Activated CD4-positive, alpha-beta memory T cell treated with anti-CD3 and anti-CD28 coated beads for 36 hours (primary cell): ENCODE results near the gene SMPX. TPM values are rescaled to one million over a fixed set of nuclear protein-coding genes. Genes with fewer than 3 reads are reported as not detected.
A peak's percentile ranks its signal among the peaks of the same experiment; 100 is the strongest.

Experiments
- CTCF ChIA-PET: fragments of 350-600 bp; sonication (Branson Sonifier 250); formaldehyde crosslinking; loops from one replicate; lab custom pipeline; 2021; ENCODE audit warnings: antibody characterized with exemption, inconsistent platforms; lab: Charles Lee
- POLR2A ChIA-PET: fragments of 350-600 bp; sonication (Branson Sonifier 250); formaldehyde crosslinking; loops from one replicate; lab custom pipeline; 2021; ENCODE audit warnings: antibody characterized with exemption; lab: Charles Lee
- DNase-seq: peaks from one replicate; pipeline ENCODE4 v3.0.0-alpha.2; 2020
- H3K27ac Mint-ChIP-seq: one replicate; pipeline ENCODE4 v1.8.0; 2021; ENCODE audit warnings: mixed read lengths
- H3K27me3 Mint-ChIP-seq: one replicate; pipeline ENCODE4 v1.8.0; 2021; ENCODE audit warnings: mixed read lengths
- H3K36me3 Mint-ChIP-seq: one replicate; pipeline ENCODE4 v1.8.0; 2021; ENCODE audit warnings: mixed read lengths
- H3K4me1 Mint-ChIP-seq: one replicate; pipeline ENCODE4 v1.8.0; 2021; ENCODE audit warnings: low read depth, mixed read lengths
- H3K4me3 Mint-ChIP-seq: one replicate; pipeline ENCODE4 v1.8.0; 2021; ENCODE audit warnings: mild to moderate bottlenecking, mixed read lengths
- H3K9me3 Mint-ChIP-seq: one replicate; pipeline ENCODE4 v1.8.0; 2021; ENCODE audit warnings: mixed read lengths
- intact Hi-C: fragments of 100-400 bp; cut with micrococcal nuclease; formaldehyde crosslinking; loops from one replicate; pipeline ENCODE4 v1.15.1; 2023
- total RNA-seq, 2 experiments: library from RNA; stranded (reverse); gene quantifications; one replicate each; pipeline ENCODE4 v1.2.3, GENCODE V29; 2021

SMPX gene
- total RNA-seq, 2 experiments from 2014 or later, result not detected

DNA sequence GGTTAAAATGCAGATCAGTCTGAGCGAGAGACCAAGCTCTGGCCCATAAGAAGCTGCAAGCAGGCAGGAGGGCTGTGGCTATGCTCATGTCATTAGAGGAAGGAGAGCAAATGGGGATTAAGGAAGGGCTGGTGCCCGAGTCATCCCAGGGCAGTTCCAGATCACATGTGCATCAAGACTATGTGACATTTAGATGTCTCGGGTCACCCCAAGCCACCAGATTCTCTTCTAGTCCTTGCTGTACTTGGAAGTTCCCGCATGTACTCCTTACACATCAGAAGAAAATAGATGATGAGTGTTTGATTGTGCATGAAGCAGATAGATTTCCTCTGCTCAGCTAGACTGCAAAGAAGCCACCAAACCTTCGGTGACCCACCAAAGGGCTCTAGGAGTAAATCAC, 57.6 kb downstream of the SMPX start:
- intact Hi-C loops, result no loop called here
- CTCF ChIA-PET, result no interaction called here

GRCh38 chrX:21699136-21699535, 58.8 kb downstream of the SMPX start:
- no peak for DNase-seq
- intact Hi-C loops, result no loop called here
- POLR2A ChIA-PET, result no interaction called here
- Mint-ChIP-seq H3K4me1 (no peaks in the 10 kb centered on the region), H3K27ac (no peak overlapping the region), H3K9me3 (no peaks in the 10 kb centered on the region), H3K4me3 (no peak overlapping the region), H3K36me3 (no peaks in the 10 kb centered on the region), H3K27me3 (no peaks in the 10 kb centered on the region)
- CTCF ChIA-PET, result no interaction called here

More for the DNA sequence above, 57.6 kb downstream of the SMPX start:
- POLR2A ChIA-PET, result no interaction called here
- H3K4me1 Mint-ChIP-seq, result no peaks in the 10 kb centered on the region
- no peak overlapping the region for H3K27ac Mint-ChIP-seq
- no peak for DNase-seq
- H3K4me3 Mint-ChIP-seq, result no peak overlapping the region
- H3K36me3 Mint-ChIP-seq, result no peaks in the 10 kb centered on the region
- H3K9me3 Mint-ChIP-seq, result no peaks in the 10 kb centered on the region
- no peaks in the 10 kb centered on the region for H3K27me3 Mint-ChIP-seq

DNA sequence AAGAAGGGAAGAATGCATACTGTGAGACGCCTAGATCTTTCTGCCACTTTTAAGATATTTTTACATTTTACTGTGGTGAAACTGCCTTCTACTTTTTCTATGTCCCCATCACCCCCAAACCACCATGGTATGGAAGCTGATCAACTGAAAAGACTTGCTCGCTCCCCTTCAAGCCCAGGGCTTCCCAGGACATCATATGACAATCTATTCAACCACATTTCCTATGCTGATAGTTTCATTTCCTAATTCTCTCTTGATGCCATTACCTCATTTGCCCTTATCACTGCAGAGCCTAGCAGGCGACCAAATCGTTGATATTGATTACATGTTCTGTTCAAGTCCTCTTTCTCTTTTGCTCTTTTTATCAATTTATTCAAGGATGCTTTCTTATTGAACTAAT, 59.6 kb downstream of the SMPX start:
- POLR2A ChIA-PET, result no interaction called here
- DNase-seq, result no peak
- H3K27me3 Mint-ChIP-seq, result no peaks in the 10 kb centered on the region
- CTCF ChIA-PET, result no interaction called here
- H3K4me3 Mint-ChIP-seq, result no peak overlapping the region
- no peaks in the 10 kb centered on the region for H3K4me1 Mint-ChIP-seq
- no peaks in the 10 kb centered on the region for H3K36me3 Mint-ChIP-seq
- intact Hi-C loops, result no loop called here
- H3K9me3 Mint-ChIP-seq, result no peaks in the 10 kb centered on the region
- no peak overlapping the region for H3K27ac Mint-ChIP-seq

- Mint-ChIP-seq H3K27ac (peak overlapping the region; percentile 2), H3K36me3 (no peaks in the 10 kb centered on the region), H3K27me3 (no peaks in the 10 kb centered on the region), H3K9me3 (no peaks in the 10 kb centered on the region), H3K4me3 (no peak overlapping the region), H3K4me1 (no peaks in the 10 kb centered on the region)
- intact Hi-C loops, result no loop called here
- ChIA-PET CTCF (no interaction called here), POLR2A (no interaction called here)
- DNase-seq, result peak; percentile 8
These were observed 66.4 kb downstream of the SMPX start for GRCh38 chrX:21691512-21692018.

- POLR2A ChIA-PET, result no interaction called here
- Mint-ChIP-seq H3K27ac (no peak overlapping the region), H3K9me3 (no peaks in the 10 kb centered on the region), H3K4me3 (no peak overlapping the region), H3K4me1 (no peaks in the 10 kb centered on the region), H3K27me3 (no peaks in the 10 kb centered on the region), H3K36me3 (no peaks in the 10 kb centered on the region)
- intact Hi-C loops, result no loop called here
- no peak for DNase-seq
- CTCF ChIA-PET, result no interaction called here
These were observed 74.0 kb downstream of the SMPX start for GRCh38 chrX:21683941-21684340.

GRCh38 chrX:21678048-21678612, 79.8 kb downstream of the SMPX start:
- H3K9me3 Mint-ChIP-seq, result no peaks in the 10 kb centered on the region
- no peak for DNase-seq
- no peaks in the 10 kb centered on the region for H3K4me1 Mint-ChIP-seq
- CTCF ChIA-PET, result no interaction called here
- intact Hi-C loops, result no loop called here
- H3K4me3 Mint-ChIP-seq, result no peak overlapping the region
- H3K27me3 Mint-ChIP-seq, result no peaks in the 10 kb centered on the region
- no peaks in the 10 kb centered on the region for H3K36me3 Mint-ChIP-seq
- no peak overlapping the region for H3K27ac Mint-ChIP-seq
- POLR2A ChIA-PET, result no interaction called here

DNA sequence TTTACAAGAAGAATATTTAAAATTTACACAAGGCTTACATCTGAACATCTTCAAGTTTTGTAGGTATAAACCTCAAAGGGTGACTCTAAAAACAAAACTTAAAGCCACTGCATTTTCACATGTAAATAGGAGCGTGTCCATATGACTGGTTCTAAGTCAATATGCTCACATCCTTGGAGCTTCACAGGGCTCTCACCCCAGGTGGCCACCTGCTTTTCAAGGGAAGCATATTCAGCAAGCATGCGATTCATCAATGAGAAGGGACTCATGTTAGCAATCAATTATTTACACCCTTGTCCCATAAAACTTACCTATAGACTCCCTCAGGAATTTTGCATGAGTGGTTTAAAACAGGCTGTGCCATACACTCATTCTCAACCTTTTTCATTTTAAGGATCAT, 82.0 kb downstream of the SMPX start:
- ChIA-PET POLR2A (no interaction called here), CTCF (no interaction called here)
- Mint-ChIP-seq H3K27ac (no peak overlapping the region), H3K27me3 (peaks cover 2% of the 10 kb centered on the region), H3K4me3 (no peak overlapping the region), H3K36me3 (no peaks in the 10 kb centered on the region), H3K4me1 (no peaks in the 10 kb centered on the region), H3K9me3 (no peaks in the 10 kb centered on the region)
- DNase-seq, result no peak
- intact Hi-C loops, result no loop called here

DNA sequence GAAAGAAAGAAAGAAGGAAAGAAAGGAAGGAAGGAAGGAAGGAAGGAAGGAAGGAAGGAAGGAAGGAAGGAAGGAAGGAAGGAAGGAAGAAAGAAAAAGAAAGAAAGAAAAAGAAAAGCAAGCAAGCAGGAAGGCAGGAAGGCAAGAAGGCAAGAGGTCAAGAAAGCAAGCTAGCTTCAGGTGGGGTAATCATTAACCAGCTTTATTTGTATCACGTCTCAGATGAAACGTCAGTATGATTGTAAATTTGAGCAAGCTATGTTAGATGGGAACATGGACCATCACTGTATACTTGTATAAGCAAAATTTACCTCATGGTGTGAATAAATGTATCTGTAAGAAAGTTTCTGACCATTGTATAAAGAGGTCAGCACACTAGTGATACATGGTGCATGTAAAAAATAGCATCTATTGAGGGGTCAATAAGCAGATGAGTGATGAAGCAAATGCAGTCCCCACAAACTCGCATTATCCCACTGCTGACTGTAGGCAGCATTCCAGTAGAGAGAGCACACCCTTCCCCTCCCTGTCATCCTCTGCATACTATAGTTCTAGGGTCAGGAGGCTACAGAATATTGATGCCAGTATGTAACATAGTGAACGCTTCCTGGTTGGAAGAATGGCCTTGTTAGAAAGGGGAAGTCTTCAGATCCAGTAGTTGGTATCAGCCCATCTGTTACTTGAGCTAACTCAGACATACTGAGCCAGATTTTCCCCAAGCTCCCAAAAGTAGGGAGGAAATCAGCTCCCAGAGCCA, 83.3 kb downstream of the SMPX start:
- ChIA-PET CTCF (no interaction called here), POLR2A (no interaction called here)
- intact Hi-C loops, result no loop called here
- Mint-ChIP-seq H3K9me3 (no peaks in the 10 kb centered on the region), H3K27ac (no peak overlapping the region), H3K4me3 (no peak overlapping the region), H3K27me3 (peaks cover 2% of the 10 kb centered on the region), H3K36me3 (no peaks in the 10 kb centered on the region), H3K4me1 (no peaks in the 10 kb centered on the region)
- DNase-seq, result no peak

DNA sequence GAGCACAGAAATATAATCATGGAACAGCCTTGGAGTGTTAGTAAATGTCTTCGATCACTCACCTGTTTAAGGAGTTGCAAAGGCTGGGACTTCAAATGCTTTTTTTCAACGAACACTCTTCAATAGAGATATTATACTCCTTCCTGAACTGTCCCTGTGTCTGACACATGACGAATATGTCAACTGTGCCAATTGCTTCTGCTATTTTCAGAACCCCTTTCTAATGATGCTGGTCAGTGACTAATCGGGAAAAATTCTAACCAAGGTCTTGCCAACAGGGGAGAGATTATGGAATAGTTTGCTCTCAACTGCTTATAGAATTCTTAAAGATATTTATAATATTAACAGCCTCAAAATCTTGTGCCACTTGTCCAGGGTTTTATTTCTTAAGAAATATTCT, 91.2 kb downstream of the SMPX start:
- CTCF ChIA-PET, result no interaction called here
- Mint-ChIP-seq H3K27ac (no peak overlapping the region), H3K4me1 (no peaks in the 10 kb centered on the region), H3K9me3 (no peaks in the 10 kb centered on the region), H3K27me3 (no peaks in the 10 kb centered on the region), H3K4me3 (no peak overlapping the region), H3K36me3 (no peaks in the 10 kb centered on the region)
- intact Hi-C loops, result no loop called here
- DNase-seq, result no peak
- POLR2A ChIA-PET, result no interaction called here

DNA sequence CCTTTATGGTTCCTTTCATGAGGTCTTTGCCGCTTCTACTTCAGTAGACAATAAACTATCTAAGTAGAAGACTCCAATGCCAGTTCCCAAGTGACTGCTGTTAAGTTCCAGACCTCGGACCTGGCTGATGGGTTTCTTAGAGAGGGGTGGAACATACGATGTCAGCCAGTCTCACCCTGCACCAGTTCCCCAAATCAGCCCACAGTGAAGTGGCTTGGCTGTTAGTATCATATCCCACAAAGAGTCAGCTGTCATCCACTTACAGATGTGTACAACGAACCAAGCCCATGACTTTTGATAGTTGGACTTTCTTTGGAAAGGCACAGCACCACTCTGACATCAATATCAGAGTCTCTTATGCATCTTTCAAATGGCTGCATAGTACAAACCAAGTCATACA, 91.7 kb downstream of the SMPX start:
- H3K4me3 Mint-ChIP-seq, result no peak overlapping the region
- intact Hi-C loops, result no loop called here
- ChIA-PET CTCF (no interaction called here), POLR2A (no interaction called here)
- H3K27me3 Mint-ChIP-seq, result no peaks in the 10 kb centered on the region
- no peak for DNase-seq
- H3K9me3 Mint-ChIP-seq, result no peaks in the 10 kb centered on the region
- no peaks in the 10 kb centered on the region for H3K36me3 Mint-ChIP-seq
- H3K4me1 Mint-ChIP-seq, result no peaks in the 10 kb centered on the region
- H3K27ac Mint-ChIP-seq, result no peak overlapping the region

DNA sequence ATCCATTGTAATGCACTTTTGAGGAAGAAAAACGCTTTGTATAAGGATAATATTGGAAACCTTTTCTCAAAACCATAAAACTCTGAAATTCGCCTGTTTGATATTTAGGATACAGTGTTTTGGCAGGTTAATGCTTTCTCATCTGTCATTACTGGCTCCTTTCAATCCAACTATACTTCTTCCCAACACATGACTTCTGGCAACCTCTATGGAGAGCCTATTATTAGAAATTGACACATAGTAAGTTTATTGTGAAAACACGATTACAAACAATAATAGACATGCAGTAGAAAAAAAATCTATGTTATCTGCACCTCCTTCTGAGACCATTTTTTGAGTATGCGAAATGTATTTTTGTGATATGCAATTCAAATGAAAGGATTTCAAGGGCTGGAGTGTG, 95.2 kb downstream of the SMPX start:
- Mint-ChIP-seq H3K9me3 (no peaks in the 10 kb centered on the region), H3K4me3 (no peak overlapping the region), H3K36me3 (no peaks in the 10 kb centered on the region), H3K27ac (no peak overlapping the region), H3K27me3 (no peaks in the 10 kb centered on the region), H3K4me1 (peaks cover 5% of the 10 kb centered on the region)
- ChIA-PET POLR2A (no interaction called here), CTCF (no interaction called here)
- no peak for DNase-seq
- intact Hi-C loops, result no loop called here

DNA sequence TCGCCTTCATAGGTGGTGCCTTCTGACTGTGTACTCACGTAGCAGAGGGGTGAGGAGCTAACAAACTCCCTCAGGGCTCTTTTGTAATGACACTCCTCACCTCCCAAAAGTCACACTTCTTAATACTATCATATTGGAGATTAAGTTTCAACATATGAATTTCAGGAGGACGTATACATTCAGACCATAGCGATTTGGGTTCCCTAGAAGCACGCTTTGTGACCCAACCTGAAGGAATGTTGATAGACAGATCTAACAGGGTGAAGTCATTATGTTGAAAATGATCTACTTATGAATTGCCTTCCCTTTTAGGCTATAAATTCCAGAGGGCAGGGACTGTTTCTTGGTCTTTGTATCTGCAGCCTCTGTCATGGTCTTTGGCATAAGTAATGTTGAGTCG, 96.6 kb downstream of the SMPX start:
- Mint-ChIP-seq H3K27ac (no peak overlapping the region), H3K36me3 (peaks cover 1% of the 10 kb centered on the region), H3K4me1 (peaks cover 6% of the 10 kb centered on the region), H3K27me3 (no peaks in the 10 kb centered on the region), H3K4me3 (no peak overlapping the region), H3K9me3 (no peaks in the 10 kb centered on the region)
- CTCF ChIA-PET, result no interaction called here
- POLR2A ChIA-PET, result no interaction called here
- no peak for DNase-seq
- intact Hi-C loops, result no loop called here

- H3K36me3 Mint-ChIP-seq, result peaks cover 1% of the 10 kb centered on the region
- H3K4me3 Mint-ChIP-seq, result no peak overlapping the region
- H3K27ac Mint-ChIP-seq, result no peak overlapping the region
- ChIA-PET POLR2A (no interaction called here), CTCF (no interaction called here)
- no peak for DNase-seq
- H3K27me3 Mint-ChIP-seq, result no peaks in the 10 kb centered on the region
- H3K4me1 Mint-ChIP-seq, result peaks cover 6% of the 10 kb centered on the region
- intact Hi-C loops, result no loop called here
- H3K9me3 Mint-ChIP-seq, result no peaks in the 10 kb centered on the region
These were observed 97.8 kb downstream of the SMPX start for GRCh38 chrX:21660156-21660555.
